BE2C (cell line): Measurements from ENCODE around the gene NALCN.

ENCODE experiments used
- DNase-seq: peaks from one replicate; pipeline ENCODE4 v3.0.0-alpha.2; 2020
- H3K27me3 ChIP-seq: fragments of 250-450 bp; sonication (Bioruptor Pico); 2 replicates; pipeline ENCODE4 v1.5.1; 2020; ENCODE audit warnings: mild to moderate bottlenecking
- H3K36me3 ChIP-seq: fragments of 250-450 bp; sonication (Bioruptor Pico); 2 replicates; pipeline ENCODE4 v1.5.1; 2020; ENCODE audit warnings: mild to moderate bottlenecking
- H3K4me1 ChIP-seq: fragments of 250-450 bp; sonication (Bioruptor Pico); 2 replicates; pipeline ENCODE4 v1.5.1; 2020
- H3K4me3 ChIP-seq: 2 replicates; pipeline ENCODE4 v1.5.1; 2011; ENCODE audit warnings: low read depth, low read length
- H3K9me3 ChIP-seq: fragments of 250-450 bp; sonication (Bioruptor Pico); 2 replicates; pipeline ENCODE4 v1.5.1; 2020
- TF ChIP-seq, protein P1 (sequence below): IDR thresholded peaks from 2 replicates; pipeline ENCODE4 v1.5.1; 2012; ENCODE audit warnings: mild to moderate bottlenecking, low read depth, low read length

Gene NALCN

DNA sequence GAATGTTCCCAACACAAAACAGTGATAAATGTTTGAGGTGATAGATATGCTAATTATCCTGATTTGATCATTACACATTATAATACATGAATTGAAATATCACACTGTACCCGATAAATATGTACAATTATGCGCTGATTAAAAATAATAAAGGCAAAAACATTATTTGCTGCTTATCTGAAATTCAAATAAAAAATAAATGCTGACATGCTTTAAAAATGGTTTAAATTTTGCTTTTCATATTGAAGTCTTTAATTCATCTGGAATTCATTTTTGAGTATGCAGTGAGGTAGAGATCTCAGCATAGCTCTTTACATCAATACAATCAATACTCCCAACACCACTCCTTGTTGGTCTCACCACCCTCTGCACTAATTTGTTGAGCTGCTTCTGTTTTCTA lies 330.8 kb downstream of the NALCN start:
- Histone ChIP-seq H3K4me1 (no peaks in the 10 kb centered on the region), H3K36me3 (no peaks in the 10 kb centered on the region), H3K27me3 (no peaks in the 10 kb centered on the region), H3K9me3 (no peaks in the 10 kb centered on the region), H3K4me3 (no peak overlapping the region)
- DNase-seq, result no peak
- TF ChIP-seq, protein P1, sequence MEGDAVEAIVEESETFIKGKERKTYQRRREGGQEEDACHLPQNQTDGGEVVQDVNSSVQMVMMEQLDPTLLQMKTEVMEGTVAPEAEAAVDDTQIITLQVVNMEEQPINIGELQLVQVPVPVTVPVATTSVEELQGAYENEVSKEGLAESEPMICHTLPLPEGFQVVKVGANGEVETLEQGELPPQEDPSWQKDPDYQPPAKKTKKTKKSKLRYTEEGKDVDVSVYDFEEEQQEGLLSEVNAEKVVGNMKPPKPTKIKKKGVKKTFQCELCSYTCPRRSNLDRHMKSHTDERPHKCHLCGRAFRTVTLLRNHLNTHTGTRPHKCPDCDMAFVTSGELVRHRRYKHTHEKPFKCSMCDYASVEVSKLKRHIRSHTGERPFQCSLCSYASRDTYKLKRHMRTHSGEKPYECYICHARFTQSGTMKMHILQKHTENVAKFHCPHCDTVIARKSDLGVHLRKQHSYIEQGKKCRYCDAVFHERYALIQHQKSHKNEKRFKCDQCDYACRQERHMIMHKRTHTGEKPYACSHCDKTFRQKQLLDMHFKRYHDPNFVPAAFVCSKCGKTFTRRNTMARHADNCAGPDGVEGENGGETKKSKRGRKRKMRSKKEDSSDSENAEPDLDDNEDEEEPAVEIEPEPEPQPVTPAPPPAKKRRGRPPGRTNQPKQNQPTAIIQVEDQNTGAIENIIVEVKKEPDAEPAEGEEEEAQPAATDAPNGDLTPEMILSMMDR, result no peak

DNA sequence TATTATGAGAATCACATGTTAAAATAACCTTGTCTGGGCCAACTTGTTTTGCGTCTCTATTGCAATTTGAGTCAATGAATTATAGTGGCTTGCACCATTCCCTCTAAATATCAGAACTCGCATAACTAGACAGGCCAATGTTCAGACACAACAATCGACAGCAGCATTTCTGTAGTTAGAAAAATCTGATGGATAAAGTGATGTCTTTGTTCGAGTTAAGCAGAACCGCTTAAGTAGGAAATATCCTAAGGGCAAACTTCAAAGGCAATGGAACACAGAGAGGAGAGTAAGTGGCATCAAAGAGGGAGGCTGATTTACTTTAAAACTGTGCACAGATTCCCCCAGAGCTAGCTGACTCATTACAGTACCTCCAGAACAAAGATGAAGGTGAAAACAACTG lies 333.9 kb downstream of the NALCN start:
- H3K9me3 ChIP-seq, result no peaks in the 10 kb centered on the region
- no peak for DNase-seq
- no peaks in the 10 kb centered on the region for H3K4me1 ChIP-seq
- no peak overlapping the region for H3K4me3 ChIP-seq
- H3K36me3 ChIP-seq, result no peaks in the 10 kb centered on the region
- TF ChIP-seq, protein P1, result no peak
- no peaks in the 10 kb centered on the region for H3K27me3 ChIP-seq

DNA sequence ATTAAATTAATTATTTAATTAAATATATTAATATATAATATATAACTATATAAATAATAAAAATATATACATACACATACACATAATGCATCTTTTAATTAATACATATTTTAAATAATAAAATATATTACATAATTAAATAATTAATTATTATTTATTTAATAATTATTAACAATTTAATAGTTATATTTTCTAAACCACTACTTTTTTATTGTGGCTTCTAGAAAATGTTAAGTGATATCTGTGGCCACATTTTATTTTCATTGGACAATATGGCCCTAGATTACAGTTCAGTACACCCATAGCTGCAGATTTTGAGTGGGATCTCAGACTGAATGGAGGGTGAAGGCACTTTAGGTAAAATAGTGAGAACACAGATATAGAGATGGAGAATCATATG lies 335.7 kb downstream of the NALCN start:
- no peaks in the 10 kb centered on the region for H3K4me1 ChIP-seq
- no peaks in the 10 kb centered on the region for H3K9me3 ChIP-seq
- no peak for DNase-seq
- TF ChIP-seq, protein P1, result no peak
- no peaks in the 10 kb centered on the region for H3K27me3 ChIP-seq
- no peak overlapping the region for H3K4me3 ChIP-seq
- no peaks in the 10 kb centered on the region for H3K36me3 ChIP-seq

DNA sequence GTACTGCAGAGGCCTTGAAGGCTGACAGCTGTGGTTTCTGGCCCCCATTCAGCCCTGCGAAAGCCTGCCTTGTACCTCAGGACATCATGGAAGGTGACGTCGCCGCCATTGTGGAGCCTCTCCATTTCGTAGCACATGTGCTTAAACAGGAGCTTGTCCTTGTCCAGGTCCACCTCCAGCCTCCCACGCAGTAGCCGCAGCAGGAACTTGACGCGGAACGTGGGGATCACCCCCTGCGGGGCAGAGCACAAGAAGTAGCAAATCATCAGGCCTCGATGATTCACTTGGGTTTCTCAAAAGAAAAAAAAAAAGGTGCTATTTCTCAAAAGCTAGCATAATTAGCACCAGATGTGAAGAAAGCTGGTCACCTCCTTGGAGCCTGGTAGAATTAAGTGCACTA lies 351.0 kb downstream of the NALCN start:
- Histone ChIP-seq H3K4me3 (no peak overlapping the region), H3K4me1 (no peaks in the 10 kb centered on the region), H3K9me3 (no peaks in the 10 kb centered on the region), H3K27me3 (no peaks in the 10 kb centered on the region), H3K36me3 (no peaks in the 10 kb centered on the region)
- TF ChIP-seq, protein P1, result no peak
- no peak for DNase-seq

DNA sequence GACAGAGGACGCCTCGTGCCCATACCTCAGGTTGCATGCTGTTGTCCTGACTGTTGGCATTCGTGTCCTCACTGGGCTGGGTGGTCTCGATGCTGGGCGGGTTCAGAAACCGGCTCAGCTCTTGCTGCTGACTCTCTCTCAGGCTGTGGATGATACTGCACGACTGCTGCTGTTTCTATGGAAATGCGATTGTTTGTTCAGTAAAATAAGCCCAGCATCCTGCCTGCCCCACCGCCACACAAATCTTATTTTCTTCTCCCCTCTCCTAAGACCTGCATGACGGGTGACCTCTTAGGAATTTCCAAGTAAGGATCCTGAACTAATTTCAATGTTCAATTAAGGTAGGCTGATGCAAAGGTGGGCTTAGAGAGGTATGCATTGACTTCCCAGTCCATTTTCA lies 356.5 kb downstream of the NALCN start:
- no peaks in the 10 kb centered on the region for H3K9me3 ChIP-seq
- no peak for DNase-seq
- TF ChIP-seq, protein P1, result no peak
- H3K4me3 ChIP-seq, result no peak overlapping the region
- no peaks in the 10 kb centered on the region for H3K27me3 ChIP-seq
- H3K4me1 ChIP-seq, result no peaks in the 10 kb centered on the region
- H3K36me3 ChIP-seq, result no peaks in the 10 kb centered on the region

DNA sequence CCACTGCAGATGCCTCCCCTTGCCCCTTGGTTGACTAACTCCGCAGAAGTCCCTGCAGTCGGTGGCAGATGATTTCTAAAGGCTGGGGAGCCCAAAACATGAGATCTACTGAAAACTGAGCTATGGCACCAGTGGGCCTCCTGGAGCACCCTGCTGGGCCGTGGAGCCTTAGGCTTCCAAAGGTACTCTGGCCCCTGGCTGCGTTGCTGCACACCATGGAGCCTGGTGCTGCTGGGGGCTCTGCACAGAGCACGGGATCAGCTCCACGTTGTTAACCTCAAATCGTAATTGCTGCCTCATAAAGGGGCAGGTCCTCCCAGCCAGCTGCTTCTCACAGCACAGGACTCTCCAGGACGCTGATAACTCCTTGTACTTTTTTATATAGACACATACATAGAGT lies 357.5 kb downstream of the NALCN start:
- no peak for DNase-seq
- Histone ChIP-seq H3K4me1 (no peaks in the 10 kb centered on the region), H3K4me3 (no peak overlapping the region), H3K9me3 (no peaks in the 10 kb centered on the region), H3K27me3 (no peaks in the 10 kb centered on the region), H3K36me3 (no peaks in the 10 kb centered on the region)
- TF ChIP-seq, protein P1, result no peak
